Forelimb muscle (tissue), 1 donor: ENCODE results near the gene CENPE. TPM values are rescaled to one million over a fixed set of nuclear protein-coding genes. Genes with fewer than 3 reads are reported as not detected.

Experiments used
- DNase-seq: peaks from one replicate; pipeline ENCODE4 v3.0.0-alpha.2; 2013; ENCODE audit warnings: low read depth
- polyA plus RNA-seq: library from polyadenylated mRNA; unstranded; fragments of 120-200 nt; gene quantifications from one replicate; pipeline ENCODE4 v1.2.1, GENCODE V29; 2013; ENCODE audit not compliant: insufficient read length

CENPE gene
- polyA plus RNA-seq, 1 donor: 4.3 TPM

DNA sequence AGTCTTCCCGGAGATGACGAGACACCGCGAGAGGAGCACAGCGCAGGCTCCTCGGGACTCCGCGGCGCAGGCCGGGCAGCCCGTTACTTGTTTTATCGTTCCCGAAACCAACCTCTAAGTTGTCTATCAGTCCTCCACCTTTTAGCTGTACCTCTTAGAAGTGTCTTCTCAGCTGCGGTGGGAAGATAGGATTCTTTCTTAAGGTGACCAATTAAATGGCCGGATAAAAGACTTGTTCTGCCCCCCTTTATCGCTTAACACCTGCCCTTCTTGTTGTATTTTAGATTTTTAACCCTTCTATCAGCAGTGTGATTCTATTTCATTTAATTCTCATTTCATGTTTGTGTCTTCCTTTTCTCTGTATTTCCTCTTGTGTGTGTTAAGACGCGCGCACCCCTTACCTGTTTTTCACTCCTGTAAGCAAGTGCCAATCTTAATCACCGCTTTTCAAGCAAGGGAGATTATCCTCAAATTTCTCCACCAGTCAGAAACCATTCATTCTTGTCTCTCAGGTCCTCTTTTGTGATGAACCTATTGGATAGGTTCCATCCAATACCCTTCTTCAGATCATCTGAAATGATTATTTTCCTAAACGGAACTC lies 121.3 kb downstream of the CENPE start, which contains the start of gene SLC9B2:
TSS of gene SLC9B2 (minus strand) at position 15 of the 601 bp plus-strand sequence. CDS start 9,211 bp downstream, outside the sequence.
- no peak for DNase-seq

DNA sequence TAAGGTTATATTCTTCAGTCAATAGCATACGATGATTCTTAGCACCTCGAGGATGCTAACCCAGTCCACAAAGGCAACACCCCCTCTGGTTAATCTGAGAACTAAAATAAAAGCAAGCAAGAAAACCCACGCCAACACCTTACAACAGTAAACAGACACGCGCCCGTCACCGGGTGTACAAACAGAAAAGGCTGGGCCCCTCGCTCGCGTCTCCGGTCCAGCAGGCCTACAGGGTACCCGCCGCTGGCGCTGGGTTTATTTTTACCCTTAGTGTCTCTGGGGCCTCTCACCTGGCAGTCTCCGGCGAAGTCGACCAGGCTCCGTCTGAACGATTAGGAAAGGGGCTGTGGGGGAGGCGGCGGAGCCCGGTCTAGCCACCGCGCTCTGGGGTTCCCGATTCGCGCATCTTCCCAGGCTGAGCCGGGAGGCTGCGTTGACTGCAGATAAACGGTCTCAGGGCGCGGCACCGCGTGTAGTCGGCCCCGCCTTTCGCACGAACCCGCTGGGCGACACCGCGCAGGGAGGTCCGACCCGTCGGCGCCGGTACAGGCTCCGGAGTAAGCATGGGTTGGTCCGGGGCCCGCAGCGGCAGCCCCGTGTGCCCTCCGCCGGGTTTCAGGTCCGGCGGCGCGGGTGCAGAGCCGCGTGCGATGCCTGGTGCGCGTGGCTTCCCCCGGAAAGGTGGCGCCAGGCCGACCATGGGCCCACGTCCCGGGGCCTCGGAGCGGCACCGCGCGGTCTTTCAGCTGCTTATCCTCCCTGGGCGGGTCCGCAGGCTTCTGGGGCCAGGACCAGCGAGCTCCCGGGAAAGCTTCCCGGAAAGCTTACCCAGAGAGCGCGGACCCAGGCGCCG lies 122.0 kb downstream of the CENPE start:
- DNase-seq: no peak

DNA sequence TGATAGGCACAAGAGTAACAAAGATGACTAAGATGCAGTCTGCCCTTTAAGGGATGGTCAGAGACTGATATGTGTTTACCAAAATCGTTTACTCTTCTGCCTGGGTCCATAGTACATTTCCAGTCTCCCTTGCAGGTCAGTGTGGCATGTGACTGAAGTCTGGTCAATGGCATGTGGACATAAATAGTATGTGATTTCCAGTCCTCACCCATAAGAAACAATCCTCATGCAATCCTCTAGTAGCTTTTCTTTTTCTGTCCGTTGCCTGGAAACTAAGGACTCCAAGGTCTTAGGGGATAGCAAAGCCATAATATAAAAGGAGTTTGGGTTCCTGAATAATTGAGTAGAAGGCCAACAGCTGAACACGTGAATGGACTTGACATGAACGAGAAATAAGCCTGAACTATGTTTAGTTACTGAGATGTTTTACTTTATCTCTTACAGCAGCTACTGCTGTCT lies 122.7 kb downstream of the CENPE start:
- DNase-seq: no peak

DNA sequence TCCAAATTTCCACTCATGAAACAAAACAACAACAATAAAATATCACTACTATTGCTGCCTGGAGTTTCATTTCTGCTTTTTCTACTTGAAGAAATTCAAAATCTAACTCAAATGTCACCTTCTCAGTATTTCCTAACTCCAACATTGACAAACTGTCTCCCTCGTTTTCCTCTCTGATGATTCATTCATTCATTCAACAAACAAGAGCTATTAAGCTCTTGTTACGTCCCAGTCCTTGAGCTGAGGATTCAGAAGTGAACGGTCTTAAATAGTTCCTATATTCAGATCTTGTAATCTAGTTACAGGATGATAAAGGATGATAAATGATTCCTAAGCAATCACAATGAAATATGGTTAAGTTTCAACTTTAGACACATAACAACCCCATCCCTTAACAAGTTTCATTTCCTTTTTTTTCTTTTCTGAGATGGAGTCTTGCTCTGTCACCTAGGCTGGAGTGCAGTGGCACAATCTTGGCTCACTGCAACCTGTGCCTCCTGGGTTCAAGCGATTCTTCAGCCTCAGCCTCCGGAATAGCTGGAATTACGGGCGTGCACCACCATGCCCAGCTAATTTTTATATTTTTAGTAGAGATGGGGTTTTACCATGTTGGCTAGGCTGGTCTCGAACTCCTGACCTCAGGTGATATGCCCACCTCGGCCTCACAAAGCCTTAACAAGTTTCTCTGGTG lies 123.3 kb downstream of the CENPE start:
- no peak for DNase-seq

DNA sequence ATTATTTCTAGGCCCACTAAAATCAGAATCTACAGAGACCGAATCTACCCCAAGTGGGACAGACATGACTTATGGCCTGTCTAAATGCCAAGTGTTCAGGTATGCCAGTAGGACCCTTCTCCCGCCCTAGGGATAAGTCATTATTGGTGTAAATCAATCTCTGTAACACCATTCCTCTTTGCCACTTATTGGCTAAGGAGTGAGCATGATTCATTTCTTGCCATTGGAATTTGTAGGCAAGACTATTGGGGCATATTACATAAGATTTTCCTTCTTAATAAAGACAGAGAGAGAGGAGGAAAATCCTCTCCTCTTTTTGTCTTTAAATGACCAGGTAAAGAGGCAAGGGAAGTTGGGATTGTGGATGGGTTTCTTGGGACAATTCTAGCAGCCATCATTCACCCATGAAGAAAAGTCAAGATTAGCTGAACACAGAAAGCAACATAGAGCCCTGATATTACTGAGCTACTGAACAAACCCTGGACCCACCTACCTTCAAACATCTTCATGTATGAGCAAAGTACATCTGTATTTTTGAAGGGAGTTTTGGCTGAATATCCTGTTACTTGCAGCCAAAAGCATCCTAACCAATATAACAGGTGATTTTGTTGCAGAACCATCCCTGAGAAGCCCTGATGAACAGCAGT lies 124.2 kb downstream of the CENPE start:
- DNase-seq: no peak

DNA sequence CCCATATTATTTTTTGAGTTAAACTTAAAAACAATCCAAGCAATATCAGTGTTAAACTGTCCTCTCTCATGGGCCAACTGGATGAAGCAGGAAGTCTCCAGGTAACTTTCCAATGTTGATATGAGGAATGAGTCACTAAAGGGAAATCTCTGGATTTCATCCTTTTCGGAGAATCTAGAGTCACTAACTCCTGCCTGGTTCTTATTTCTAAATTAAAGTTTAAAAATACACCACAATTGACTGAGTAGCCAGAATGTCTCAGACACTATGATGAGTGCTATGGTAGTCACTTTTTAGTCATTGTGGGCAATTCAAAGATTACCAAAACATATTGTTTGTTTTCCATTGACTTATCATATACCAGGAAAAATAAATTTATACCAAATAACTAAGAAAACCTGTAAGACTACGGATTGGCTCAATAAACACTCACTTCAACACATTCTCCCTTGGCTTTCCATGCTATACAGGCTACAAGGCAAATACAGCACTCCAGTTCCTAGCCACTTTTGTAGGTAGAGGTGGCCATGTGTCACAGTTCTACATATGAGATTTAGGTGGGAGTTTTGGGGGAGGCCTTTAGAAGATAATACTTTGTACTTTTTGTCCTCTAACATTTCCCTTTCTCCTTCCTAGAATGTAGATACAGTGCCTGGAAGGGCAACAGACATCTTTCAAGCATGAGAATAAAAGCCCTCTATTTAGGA lies 130.1 kb downstream of the CENPE start:
- DNase-seq: no peak

DNA sequence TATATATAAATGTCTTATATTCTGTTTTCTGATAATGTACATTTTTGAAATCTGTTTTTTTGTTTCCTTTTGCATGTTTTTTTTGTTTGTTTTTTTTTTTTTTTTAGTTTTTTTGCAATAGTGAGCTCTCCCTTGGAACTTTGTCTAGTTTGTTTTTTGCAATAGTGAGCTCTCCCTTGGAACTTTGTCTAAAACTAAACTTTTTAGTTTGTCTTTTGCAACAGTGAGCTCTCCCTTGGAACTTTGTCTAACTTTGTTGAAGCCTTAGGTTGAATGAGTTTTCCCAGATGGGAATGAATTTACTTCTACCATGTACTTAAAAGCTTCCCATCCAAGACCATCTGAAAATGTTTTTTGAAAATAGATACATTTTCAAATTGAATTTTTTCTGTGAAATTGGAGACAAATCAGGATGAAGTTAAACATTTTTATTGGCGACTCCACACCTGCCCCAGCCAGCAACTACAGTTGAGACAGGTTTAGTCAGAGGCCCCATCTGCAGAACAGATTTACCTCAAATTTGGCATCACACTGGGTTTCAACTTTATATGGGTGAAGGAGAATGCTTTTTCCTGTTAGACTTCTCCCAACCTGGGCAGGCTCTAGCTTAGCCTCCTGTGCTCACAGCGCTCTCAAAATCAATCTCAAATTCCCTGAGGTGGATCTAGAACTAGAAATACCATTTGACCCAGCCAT lies 137.5 kb downstream of the CENPE start:
- no peak for DNase-seq

Other genes starting within 250 kb of the CENPE start
- gene SLC9B1, start 178.6 kb downstream of the CENPE start, polyA plus RNA-seq: 1.5 TPM
- 11.8 TPM for gene SLC9B2, start 121.6 kb downstream of the CENPE start, polyA plus RNA-seq
- 38.0 TPM for gene BDH2, start 98.5 kb downstream of the CENPE start, polyA plus RNA-seq